H1 (cell line): Measurements from ENCODE around the gene TGM1. TPM values are rescaled to one million over a fixed set of nuclear protein-coding genes. Genes with fewer than 3 reads are reported as not detected.

Experiments
- CTCF ChIA-PET: fragments of 300-600 bp; sonication (Branson Sonifier 250); formaldehyde crosslinking; loops from one replicate; lab custom pipeline; 2021; ENCODE audit not compliant: partially characterized antibody; lab: Charles Lee
- POLR2A ChIA-PET: fragments of 300-600 bp; sonication (Branson Sonifier 250); formaldehyde crosslinking; loops from one replicate; lab custom pipeline; 2021; ENCODE audit warnings: inconsistent platforms; ENCODE audit not compliant: partially characterized antibody; lab: Charles Lee
- DNase-seq, 2 experiments: peaks; one replicate each; pipeline versions ENCODE4 v3.0.0 to v3.0.0-alpha.2; 2010 to 2022; ENCODE audit warnings: low spot score in 2 of 2, low read depth in 1 of 2, mixed read lengths in 1 of 2
- FAIRE-seq: peaks from 2 replicates; lab custom pipeline; 2011; peaks lifted over from hg19 to GRCh38; lab: Jason Lieb, UNC
- H2AFZ ChIP-seq: 2 replicates; pipeline ENCODE4 v1.8.1; 2012; ENCODE audit warnings: low read length, inconsistent platforms
- H2AK5ac ChIP-seq: 2 replicates; pipeline ENCODE4 v1.6.1; 2013; ENCODE audit warnings: low read depth, low read length
- H2BK120ac ChIP-seq: replicated peaks from 2 replicates; pipeline ENCODE3; 2013; ENCODE audit warnings: low read depth, low read length, inconsistent platforms
- H2BK12ac ChIP-seq: 2 replicates; pipeline ENCODE4 v1.6.1; 2013; ENCODE audit warnings: low read depth, low read length
- H2BK15ac ChIP-seq: 2 replicates; pipeline ENCODE4 v1.6.1; 2013; ENCODE audit warnings: low read length
- H2BK20ac ChIP-seq: 2 replicates; pipeline ENCODE4 v1.6.1; 2013; ENCODE audit warnings: low read length
- H2BK5ac ChIP-seq: 2 replicates; pipeline ENCODE4 v1.6.1; 2013; ENCODE audit warnings: low read depth, low read length
- H3K14ac ChIP-seq: 2 replicates; pipeline ENCODE4 v1.6.1; 2013; ENCODE audit warnings: inconsistent platforms; ENCODE audit not compliant: insufficient read length
- H3K18ac ChIP-seq: 2 replicates; pipeline ENCODE4 v1.6.1; 2013; ENCODE audit warnings: low read length; ENCODE audit errors: extremely low read depth
- H3K23ac ChIP-seq: 2 replicates; pipeline ENCODE4 v1.6.1; 2013; ENCODE audit warnings: inconsistent platforms; ENCODE audit not compliant: insufficient read length
- H3K23me2 ChIP-seq: 2 replicates; pipeline ENCODE4 v1.6.1; 2013; ENCODE audit warnings: low read depth, low read length
- H3K27ac ChIP-seq: 2 replicates; pipeline ENCODE4 v1.6.1; 2011; ENCODE audit warnings: low read depth, low read length, inconsistent platforms
- H3K27me3 ChIP-seq, 4 experiments: replicated peaks in 1 of 4; 1 replicate in 1 of 4; 2 replicates in 3 of 4; pipeline versions ENCODE4 v1.6.1 to v1.8.1; 2011 to 2013; ENCODE audit warnings: low read length in 3 of 4, mild to moderate bottlenecking in 3 of 4, inconsistent platforms in 2 of 4, mixed read lengths in 2 of 4, moderate library complexity in 1 of 4; ENCODE audit not compliant: control insufficient read depth in 3 of 4, insufficient read depth in 3 of 4; ENCODE audit errors: extremely low read depth in 1 of 4
- H3K36me3 ChIP-seq, 4 experiments: 2 replicates each; pipeline versions ENCODE4 v1.6.1 to v1.8.1; 2011 to 2013; ENCODE audit warnings: mild to moderate bottlenecking in 4 of 4, low read length in 3 of 4, moderate library complexity in 2 of 4, control low read depth in 1 of 4, inconsistent platforms in 1 of 4; ENCODE audit not compliant: insufficient read depth in 4 of 4, control insufficient read depth in 2 of 4
- H3K4ac ChIP-seq: replicated peaks from 2 replicates; pipeline ENCODE3; 2013; ENCODE audit warnings: low read length, low read depth, mixed read lengths, inconsistent platforms; ENCODE audit not compliant: insufficient read length
- H3K4me1 ChIP-seq, 4 experiments: replicated peaks in 1 of 4; 1 replicate in 1 of 4; 2 replicates in 3 of 4; pipeline versions ENCODE4 v1.6.1 to v1.8.1; 2011 to 2013; ENCODE audit warnings: low read length in 3 of 4, inconsistent platforms in 2 of 4, mixed read lengths in 1 of 4; ENCODE audit not compliant: insufficient read depth in 4 of 4, control insufficient read depth in 3 of 4
- H3K4me2 ChIP-seq, 2 experiments: 2 replicates each; pipeline versions ENCODE4 v1.6.1 to v1.8.1; 2011 to 2013; ENCODE audit warnings: low read depth in 2 of 2, low read length in 2 of 2, control low read depth in 1 of 2, inconsistent platforms in 1 of 2, mild to moderate bottlenecking in 1 of 2; ENCODE audit not compliant: insufficient read depth in 1 of 2
- H3K4me3 ChIP-seq, 4 experiments: fragments of 200-600, 300-600 bp in 1 of 4; sonication (generic), shearing (Covaris generic), sonication (Bioruptor Twin) in 1 of 4; 2 replicates each; pipeline versions ENCODE4 v1.5.1 to v1.8.1; 2011 to 2016; ENCODE audit warnings: low read length in 4 of 4, low read depth in 3 of 4, control low read depth in 2 of 4, inconsistent platforms in 2 of 4, mild to moderate bottlenecking in 2 of 4, mixed read lengths in 1 of 4, moderate library complexity in 1 of 4; ENCODE audit not compliant: insufficient read depth in 2 of 4; ENCODE audit errors: extremely low read depth in 1 of 4
- H3K56ac ChIP-seq: replicated peaks from 2 replicates; pipeline ENCODE3; 2013; ENCODE audit warnings: low read depth, mild to moderate bottlenecking, mixed read lengths, low read length, inconsistent platforms; ENCODE audit not compliant: insufficient read length
- H3K79me1 ChIP-seq: 2 replicates; pipeline ENCODE4 v1.6.1; 2013; ENCODE audit warnings: low read depth, low read length, control low read depth
- H3K79me2 ChIP-seq, 2 experiments: 2 replicates each; pipeline versions ENCODE4 v1.6.1 to v1.8.1; 2012 to 2013; ENCODE audit warnings: low read length in 2 of 2, mild to moderate bottlenecking in 2 of 2, inconsistent platforms in 1 of 2; ENCODE audit not compliant: insufficient read depth in 2 of 2, control insufficient read depth in 1 of 2
- H3K9ac ChIP-seq, 4 experiments: replicated peaks in 1 of 4; 1 replicate in 1 of 4; 2 replicates in 3 of 4; pipeline versions ENCODE4 v1.6.1 to v1.8.1; 2011 to 2013; ENCODE audit warnings: low read depth in 3 of 4, low read length in 3 of 4, control low read depth in 2 of 4, mild to moderate bottlenecking in 2 of 4, moderate library complexity in 2 of 4, inconsistent platforms in 1 of 4; ENCODE audit errors: extremely low read depth in 1 of 4
- H3K9me3 ChIP-seq, 2 experiments: 2 replicates each; pipeline versions ENCODE4 v1.6.1 to v1.8.1; 2012 to 2013; ENCODE audit warnings: mild to moderate bottlenecking in 2 of 2, moderate library complexity in 2 of 2, control low read depth in 1 of 2, inconsistent platforms in 1 of 2, low read depth in 1 of 2, low read length in 1 of 2, mixed read lengths in 1 of 2; ENCODE audit not compliant: insufficient read depth in 2 of 2
- H4K20me1 ChIP-seq, 2 experiments: replicated peaks in 1 of 2; 2 replicates each; pipeline versions ENCODE3 to v1.8.1; 2011 to 2013; ENCODE audit warnings: inconsistent platforms in 2 of 2, low read length in 2 of 2, mild to moderate bottlenecking in 1 of 2; ENCODE audit not compliant: insufficient read depth in 2 of 2, control insufficient read depth in 1 of 2
- H4K5ac ChIP-seq: 2 replicates; pipeline ENCODE4 v1.6.1; 2013; ENCODE audit warnings: low read length, low read depth, mixed read lengths, inconsistent platforms; ENCODE audit not compliant: insufficient read length
- H4K8ac ChIP-seq: 2 replicates; pipeline ENCODE4 v1.8.0; 2013; ENCODE audit warnings: mild to moderate bottlenecking, moderate library complexity, low read length, inconsistent platforms; ENCODE audit not compliant: insufficient read depth; ENCODE audit errors: extremely low read depth
- H4K91ac ChIP-seq: replicated peaks from 2 replicates; pipeline ENCODE3; 2013; ENCODE audit warnings: low read length, mixed read lengths, inconsistent platforms; ENCODE audit not compliant: insufficient read length
- CBX5 ChIP-seq: fragments of 300-800, 300-1000 bp; sonication (generic); IDR thresholded peaks from 2 replicates; pipeline ENCODE4 v1.7.1; 2016; ENCODE audit warnings: antibody characterized with exemption, low read length, low read depth
- CBX8 ChIP-seq: fragments of 300-800, 300-1000 bp; sonication (generic); IDR thresholded peaks from 2 replicates; pipeline ENCODE4 v1.7.1; 2016; ENCODE audit warnings: low read depth, low read length, borderline replicate concordance
- CHD1 ChIP-seq: IDR thresholded peaks from 2 replicates; pipeline ENCODE4 v1.6.1; 2012; ENCODE audit warnings: low read depth, low read length, improper control_type of control experiment
- CTBP2 ChIP-seq: IDR thresholded peaks from 2 replicates; pipeline ENCODE4 v1.7.0; 2011; ENCODE audit warnings: borderline replicate concordance, mild to moderate bottlenecking, moderate library complexity, mixed read lengths, low read length; ENCODE audit not compliant: insufficient read depth, insufficient read length
- EZH2 ChIP-seq: fragments of 200-600 bp; sonication (generic); IDR thresholded peaks from 2 replicates; pipeline ENCODE4 v1.7.1; 2012; ENCODE audit warnings: low read depth, mild to moderate bottlenecking, moderate library complexity, low read length, inconsistent platforms; ENCODE audit not compliant: severe bottlenecking
- RXRA ChIP-seq: IDR thresholded peaks from 2 replicates; pipeline ENCODE4 v1.6.1; 2011; ENCODE audit warnings: low read depth, mild to moderate bottlenecking, low read length, moderate library complexity; ENCODE audit not compliant: insufficient read depth
- SAP30 ChIP-seq: fragments of 300-600 bp; sonication (generic); IDR thresholded peaks from 2 replicates; pipeline ENCODE4 v1.7.1; 2012; ENCODE audit warnings: low read length, moderate library complexity, mild to moderate bottlenecking, inconsistent platforms; ENCODE audit not compliant: insufficient read depth, insufficient replicate concordance
- SIX5 ChIP-seq: IDR thresholded peaks from 2 replicates; pipeline ENCODE4 v1.6.1; 2011; ENCODE audit warnings: mild to moderate bottlenecking, low read depth, low read length
- TEAD4 ChIP-seq: IDR thresholded peaks from 2 replicates; pipeline ENCODE4 v1.6.1; 2012; ENCODE audit warnings: low read depth, low read length, inconsistent platforms, mixed read lengths
- ZNF274 ChIP-seq: IDR thresholded peaks from 2 replicates; pipeline ENCODE4 v1.7.0; 2012; ENCODE audit warnings: low read length, borderline replicate concordance; ENCODE audit errors: extremely low read depth
- WGBS, 2 experiments: shearing (Covaris generic) in 1 of 2; methylation state at CpG; one replicate each; pipeline versions ENCODE4 v1.1.6 to v1.1.7; 2013 to 2015; ENCODE audit warnings: low lambda C conversion rate in 2 of 2, mixed read lengths in 2 of 2, inconsistent platforms in 1 of 2, low coverage in 1 of 2, missing lambda C conversion rate in 1 of 2; ENCODE audit not compliant: insufficient replicate concordance in 2 of 2, insufficient coverage in 1 of 2, insufficient read length in 1 of 2; ENCODE audit errors: extremely low coverage in 1 of 2, missing lambda C conversion rate in 1 of 2; 5-methylcytosine and 5-hydroxymethylcytosine counted together
- polyA plus RNA-seq, 7 experiments: library from polyadenylated mRNA; depleted of rRNA in 3 of 7; stranded (reverse) in 5 of 7; unstranded in 2 of 7; fragments of >200 nt in 5 of 7; fragments of 200-250 nt in 2 of 7; gene quantifications; 1 replicate in 5 of 7; 2 replicates in 1 of 7; 4 replicates in 1 of 7; pipeline versions ENCODE4 v1.2.1 to v1.2.3, GENCODE V29; 2011 to 2013; ENCODE audit warnings: missing spikeins in 2 of 7, mixed read lengths in 2 of 7
- total RNA-seq: library from RNA; stranded (reverse); fragmentation: NEBNext Ultra II Directional; extraction: Animal tissue kit (Norgen Biotek cat#: 25700); gene quantifications from 2 replicates; pipeline ENCODE4 v1.2.1, GENCODE V29; 2021

Gene TGM1
- total and polyA plus RNA-seq, 2 of the 8 experiments (the other 6 are each of a cell fraction or from before 2014, with no cell fraction given) = 1.8 to 2.2 TPM

- peak; percentile 57 to 62 for DNase-seq
- Histone ChIP-seq H3K23me2 (peaks cover 4% of the 10 kb centered on the region; the same call in 1 of the 2 replicates), H2AFZ (no peak overlapping the region), H4K20me1 (peaks cover 2% of the 10 kb centered on the region in 2 experiments), H2BK15ac (no peak overlapping the region), H3K27ac (no peak overlapping the region), H3K4me3 (no peak overlapping the region), H3K27me3 (no peaks in the 10 kb centered on the region), H2BK120ac (no peak overlapping the region), H3K79me2 (peaks cover 4 to 13% of the 10 kb centered on the region in 2 experiments; a peak in 2 of 4 replicates), H2AK5ac (no peak overlapping the region), H4K91ac (no peak overlapping the region), H3K4me2 (0 out of 4 replicates have a peak overlapping the region, but pooled peaks of 1 of the 2 experiments have one; percentile 18), H3K14ac (no peak overlapping the region), H3K4me1 (peaks cover 0 to 7% (median 4%) of the 10 kb centered on the region in 4 experiments; a peak in 5 of 7 replicates), H3K4ac (no peak overlapping the region), H2BK5ac (no peak overlapping the region), H3K79me1 (peaks cover 5% of the 10 kb centered on the region; the same call in 1 of the 2 replicates), H2BK12ac (no peak overlapping the region), H3K9ac (no peak overlapping the region), H3K18ac (no peak overlapping the region), H4K5ac (no peak overlapping the region), H3K56ac (no peak overlapping the region), H3K23ac (no peak overlapping the region), H4K8ac (no peak overlapping the region), H3K36me3 (peaks cover 2 to 14% (median 4%) of the 10 kb centered on the region in 4 experiments; a peak in 5 of 8 replicates), H3K9me3 (no peaks in the 10 kb centered on the region), H2BK20ac (no peak overlapping the region)
- FAIRE-seq = peak; percentile 89
- ChIA-PET POLR2A (interaction anchor here (0.8 to 6.1 kb wide), 10 partner anchors 11 to 81 kb away, joined by 3 to 50 read pairs (median 8); partner anchors contain the start of genes CIDEB, GMPR2, LTB4R and LTB4R2), CTCF (interaction anchor here (0.8 to 9.0 kb wide), 22 partner anchors 12 to 140 kb away, joined by 3 to 163 read pairs (median 8); partner anchors contain the start of genes CIDEB, GMPR2, IPO4 and KHNYN)
- 74% methylated on average over 12 of the region's 12 CpGs; no CpG with 5 or more reads in 1 of the 2 experiments for WGBS, 2 experiments
- TF ChIP-seq EZH2 (no peak), SIX5 (no peak), CBX5 (no peak), TEAD4 (0 out of 2 replicates have a peak, but pooled peaks have one; percentile 17), CBX8 (no peak), ZNF274 (no peak), CHD1 (no peak), RXRA (no peak), SAP30 (no peak), CTBP2 (no peak)
Measured at GRCh38 chr14:24296341-24297157, 33.6 kb upstream of the TGM1 start.
